Sigmoid colon (tissue), 7 donors: ENCODE measurements around the gene DDN. TPM values are rescaled to one million over a fixed set of nuclear protein-coding genes. Genes with fewer than 3 reads are reported as not detected.

Experiments
- DNase-seq: peaks from one replicate; pipeline ENCODE4 v3.0.0-alpha.2; 2019
- H3K27ac ChIP-seq, 4 donors: fragments of 200-600 bp; sonication (generic); one replicate each; pipeline ENCODE4 v1.5.1; 2016 to 2019; ENCODE audit warnings: mild to moderate bottlenecking in 1 of 4
- H3K27me3 ChIP-seq, 3 donors: fragments of 200-600 bp; sonication (generic); one replicate each; pipeline ENCODE4 v1.5.1; 2019; ENCODE audit warnings: mild to moderate bottlenecking in 1 of 3
- H3K36me3 ChIP-seq, 4 donors: fragments of 200-600 bp; sonication (generic); one replicate each; pipeline ENCODE4 v1.5.1; 2016 to 2019
- H3K4me1 ChIP-seq, 4 donors: fragments of 200-600 bp; sonication (generic); one replicate each; pipeline ENCODE4 v1.5.1; 2017 to 2019
- H3K4me3 ChIP-seq, 4 donors: fragments of 200-600 bp; sonication (generic); one replicate each; pipeline ENCODE4 v1.5.1; 2017 to 2019; ENCODE audit warnings: mild to moderate bottlenecking in 2 of 4, moderate library complexity in 1 of 4
- H3K9me3 ChIP-seq, 4 donors: fragments of 200-600 bp in 3 of 4; sonication (generic) in 3 of 4; one replicate each; pipeline versions ENCODE4 v1.5.1 to v1.6.1; 2013 to 2019
- CTCF ChIP-seq, 4 experiments: fragments of 450-650 bp in 3 of 4; fragments of 200-600 bp in 1 of 4; IDR thresholded peaks; one replicate each; pipeline ENCODE4 v1.5.1; 2016 to 2019; ENCODE audit warnings: antibody characterized with exemption in 4 of 4, mild to moderate bottlenecking in 3 of 4, moderate library complexity in 2 of 4
- EP300 ChIP-seq, 4 donors: sonication (generic); formaldehyde crosslinking; IDR thresholded peaks; one replicate each; pipeline ENCODE4 v1.6.1; 2017; ENCODE audit warnings: antibody characterized with exemption in 4 of 4
- POLR2A ChIP-seq, 2 donors: fragments of 450-650 bp; IDR thresholded peaks; one replicate each; pipeline ENCODE4 v1.6.1; 2016; ENCODE audit warnings: antibody characterized with exemption in 2 of 2, mild to moderate bottlenecking in 2 of 2, moderate library complexity in 2 of 2
- POLR2AphosphoS5 ChIP-seq, 4 donors: sonication (generic); formaldehyde crosslinking; IDR thresholded peaks; one replicate each; pipeline ENCODE4 v1.6.1; 2017; ENCODE audit warnings: antibody characterized with exemption in 4 of 4
- WGBS, 2 donors: extraction: QIAGEN DNeasy Blood & Tissue Kit; methylation state at CpG; one replicate each; pipeline ENCODE4 v1.1.7; 2013; 5-methylcytosine and 5-hydroxymethylcytosine counted together
- intact Hi-C: fragments of 100-400 bp; cut with DNase I; formaldehyde crosslinking; loops from one replicate; pipeline ENCODE4 v1.15.1; 2023
- polyA plus RNA-seq, 3 donors: library from polyadenylated mRNA; stranded (reverse); fragments of 200-250 nt; gene quantifications; one replicate each; pipeline ENCODE4 v1.2.3, GENCODE V29; 2013
- total RNA-seq, 4 donors: library from RNA; depleted of rRNA; stranded (reverse); fragments of >200 nt; gene quantifications; one replicate each; pipeline ENCODE4 v1.1.0, GENCODE V29; 2016
- donor health status: healthy with polysubstance abuse.
- donor health status: Bipolar disorder and iron deficiency.
- donor health status: healthy.

DDN gene
- total and polyA plus RNA-seq, 7 donors = 0.14 to 0.69 (median 0.60) TPM; not detected in 4

- Histone ChIP-seq H3K27ac (no peak overlapping the region), H3K27me3 (no peaks in the 10 kb centered on the region), H3K36me3 (peaks cover 90 to 100% (median 95%) of the 10 kb centered on the region in 4 donors), H3K4me3 (no peak overlapping the region), H3K4me1 (no peaks in the 10 kb centered on the region), H3K9me3 (no peaks in the 10 kb centered on the region)
- peak; percentile 80 for DNase-seq
- no peak for TF ChIP-seq EP300 (IDR thresholded peaks at IDR 0.05)
- TF ChIP-seq CTCF (IDR thresholded peaks at IDR 0.05) = peak; percentile 39 to 63 (median 48)
- no peak for TF ChIP-seq POLR2AphosphoS5 (IDR thresholded peaks at IDR 0.05)
- 54 to 61% methylated on average over 11 of the region's 11 CpGs for WGBS, 2 donors
- intact Hi-C loops = no loop called here
These were observed 44.7 kb upstream of the DDN start for GRCh38 chr12:49043856-49044258.

- intact Hi-C loops = no loop called here
- DNase-seq = no peak
- Histone ChIP-seq H3K9me3 (no peaks in the 10 kb centered on the region), H3K4me1 (no peaks in the 10 kb centered on the region), H3K36me3 (peaks cover 90 to 100% (median 95%) of the 10 kb centered on the region in 4 donors), H3K27me3 (no peaks in the 10 kb centered on the region), H3K27ac (no peak overlapping the region), H3K4me3 (no peak overlapping the region)
- 93 to 94% methylated on average over 4 of the region's 4 CpGs for WGBS, 2 donors
- TF ChIP-seq CTCF (IDR thresholded peaks at IDR 0.05) (no peak), EP300 (IDR thresholded peaks at IDR 0.05) (no peak), POLR2AphosphoS5 (IDR thresholded peaks at IDR 0.05) (no peak), POLR2A (IDR thresholded peaks at IDR 0.05) (no peak)
These were observed 44.1 kb upstream of the DDN start for GRCh38 chr12:49043241-49043640.

- Histone ChIP-seq H3K27ac (no peak overlapping the region), H3K9me3 (no peaks in the 10 kb centered on the region), H3K27me3 (no peaks in the 10 kb centered on the region), H3K4me3 (no peak overlapping the region), H3K4me1 (no peaks in the 10 kb centered on the region), H3K36me3 (peaks cover 87 to 100% (median 96%) of the 10 kb centered on the region in 4 donors)
- no peak for DNase-seq
- intact Hi-C loops = no loop called here
- 89 to 92% methylated on average over 18 of the region's 18 CpGs for WGBS, 2 donors
- TF ChIP-seq POLR2AphosphoS5 (IDR thresholded peaks at IDR 0.05) (no peak), POLR2A (IDR thresholded peaks at IDR 0.05) (no peak), EP300 (IDR thresholded peaks at IDR 0.05) (no peak), CTCF (IDR thresholded peaks at IDR 0.05) (no peak)
These were observed 42.8 kb upstream of the DDN start for GRCh38 chr12:49041881-49042484.

- Histone ChIP-seq H3K27ac (no peak overlapping the region), H3K4me3 (no peak overlapping the region), H3K36me3 (peaks cover 80 to 99% (median 94%) of the 10 kb centered on the region in 4 donors), H3K9me3 (no peaks in the 10 kb centered on the region), H3K4me1 (no peaks in the 10 kb centered on the region), H3K27me3 (no peaks in the 10 kb centered on the region)
- TF ChIP-seq CTCF (IDR thresholded peaks at IDR 0.05) (no peak), EP300 (IDR thresholded peaks at IDR 0.05) (no peak), POLR2A (IDR thresholded peaks at IDR 0.05) (no peak), POLR2AphosphoS5 (IDR thresholded peaks at IDR 0.05) (no peak)
- 95 to 97% methylated on average over 31 of the region's 31 CpGs for WGBS, 2 donors
- intact Hi-C loops = no loop called here
- no peak for DNase-seq
These were observed 42.1 kb upstream of the DDN start for GRCh38 chr12:49041036-49041880.
